ENCODE data around the gene RANBP1. TPM values are rescaled to one million over a fixed set of nuclear protein-coding genes. Genes with fewer than 3 reads are reported as not detected.
A peak's percentile ranks its signal among the peaks of the same experiment; 100 is the strongest.

Gene RANBP1
- total RNA-seq, 2 experiments from 2014 or later, result 359 to 372 TPM

DNA sequence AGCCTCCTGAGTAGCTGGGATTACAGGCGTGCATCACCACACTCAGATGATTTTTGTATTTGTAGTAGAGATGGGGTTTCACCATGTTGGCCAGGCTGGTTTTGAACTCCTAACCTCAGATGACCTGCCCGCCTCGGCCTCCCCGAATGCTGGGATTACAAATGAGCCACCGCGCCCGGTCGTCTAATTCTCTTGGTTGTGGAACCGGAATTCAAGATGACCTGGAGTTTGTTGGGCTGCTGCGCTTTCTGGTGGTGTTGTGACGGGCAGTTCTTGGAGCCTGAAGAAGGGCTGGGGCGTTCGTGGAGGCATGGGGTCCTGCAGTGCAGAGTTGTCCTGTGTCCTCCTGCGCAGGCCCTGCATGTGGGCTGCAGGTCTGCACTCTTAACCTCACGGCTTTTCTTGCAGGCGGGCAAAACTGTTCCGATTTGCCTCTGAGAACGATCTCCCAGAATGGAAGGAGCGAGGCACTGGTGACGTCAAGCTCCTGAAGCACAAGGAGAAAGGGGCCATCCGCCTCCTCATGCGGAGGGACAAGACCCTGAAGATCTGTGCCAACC lies 6.0 kb downstream of the RANBP1 start:
- H3K4me1 Mint-ChIP-seq (ENCODE audit: low read depth), result peaks cover 35% of the 10 kb centered on the region
- intact Hi-C loops (cut with micrococcal nuclease), result no loop called here
- CTCF ChIA-PET, result interaction anchor here (1.0 kb wide), 2 partner anchors 8 to 11 kb away, joined by 3 read pairs; no protein-coding TSS in a partner anchor
- no peaks in the 10 kb centered on the region for H3K27me3 Mint-ChIP-seq
- peaks cover 57% of the 10 kb centered on the region for H3K36me3 Mint-ChIP-seq
- no peak overlapping the region for H3K4me3 Mint-ChIP-seq
- H3K9me3 Mint-ChIP-seq, result no peaks in the 10 kb centered on the region
- no peak for DNase-seq
- POLR2A ChIA-PET, result interaction anchor here (1.6 kb wide), 1 partner anchor 9 kb away, joined by 6 read pairs; no protein-coding TSS in a partner anchor
- no peak overlapping the region for H3K27ac Mint-ChIP-seq

DNA sequence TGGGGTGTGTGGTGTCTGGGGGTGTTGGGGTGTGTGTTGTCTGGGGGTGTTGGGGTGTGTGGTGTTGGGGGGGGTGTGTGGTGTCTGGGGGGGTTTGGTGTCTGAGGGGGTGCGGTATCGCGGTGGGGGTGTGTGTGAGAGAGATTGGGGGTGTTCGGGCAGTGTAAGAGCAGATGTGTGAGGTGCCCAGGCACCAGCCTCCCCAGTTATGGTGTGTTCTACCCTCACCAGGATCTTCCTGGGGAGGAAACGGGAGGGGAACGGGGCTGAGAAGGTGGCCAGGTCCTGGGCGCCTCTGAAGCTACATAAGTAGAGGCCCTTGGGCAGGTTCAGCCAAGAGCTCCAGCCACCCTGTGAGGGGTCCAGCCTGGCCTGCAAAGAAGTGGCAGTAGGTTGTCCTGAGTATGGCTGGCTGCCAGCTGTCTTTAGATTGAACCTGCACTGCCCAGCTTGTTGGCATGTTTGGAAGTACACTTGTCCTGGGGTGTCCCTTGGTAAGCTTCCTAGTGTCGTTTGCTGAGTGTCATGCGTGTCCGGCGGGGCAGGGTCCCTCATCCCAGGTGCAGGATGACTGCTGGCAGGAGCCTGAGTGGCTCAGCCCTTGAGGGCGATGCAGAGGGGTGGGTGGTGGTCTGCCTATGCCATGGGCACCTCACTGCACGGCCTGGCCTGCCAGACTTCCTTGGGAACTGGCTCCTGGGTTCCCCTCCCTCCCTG lies 7.6 kb downstream of the RANBP1 start:
- peaks cover 34% of the 10 kb centered on the region for H3K4me1 Mint-ChIP-seq (ENCODE audit: low read depth)
- DNase-seq, result no peak
- peaks cover 53% of the 10 kb centered on the region for H3K36me3 Mint-ChIP-seq
- no peak overlapping the region for H3K27ac Mint-ChIP-seq
- intact Hi-C loops (cut with micrococcal nuclease), result no loop called here
- CTCF ChIA-PET, result no interaction called here
- no peaks in the 10 kb centered on the region for H3K9me3 Mint-ChIP-seq
- H3K4me3 Mint-ChIP-seq, result no peak overlapping the region
- H3K27me3 Mint-ChIP-seq, result no peaks in the 10 kb centered on the region
- POLR2A ChIA-PET, result no interaction called here

DNA sequence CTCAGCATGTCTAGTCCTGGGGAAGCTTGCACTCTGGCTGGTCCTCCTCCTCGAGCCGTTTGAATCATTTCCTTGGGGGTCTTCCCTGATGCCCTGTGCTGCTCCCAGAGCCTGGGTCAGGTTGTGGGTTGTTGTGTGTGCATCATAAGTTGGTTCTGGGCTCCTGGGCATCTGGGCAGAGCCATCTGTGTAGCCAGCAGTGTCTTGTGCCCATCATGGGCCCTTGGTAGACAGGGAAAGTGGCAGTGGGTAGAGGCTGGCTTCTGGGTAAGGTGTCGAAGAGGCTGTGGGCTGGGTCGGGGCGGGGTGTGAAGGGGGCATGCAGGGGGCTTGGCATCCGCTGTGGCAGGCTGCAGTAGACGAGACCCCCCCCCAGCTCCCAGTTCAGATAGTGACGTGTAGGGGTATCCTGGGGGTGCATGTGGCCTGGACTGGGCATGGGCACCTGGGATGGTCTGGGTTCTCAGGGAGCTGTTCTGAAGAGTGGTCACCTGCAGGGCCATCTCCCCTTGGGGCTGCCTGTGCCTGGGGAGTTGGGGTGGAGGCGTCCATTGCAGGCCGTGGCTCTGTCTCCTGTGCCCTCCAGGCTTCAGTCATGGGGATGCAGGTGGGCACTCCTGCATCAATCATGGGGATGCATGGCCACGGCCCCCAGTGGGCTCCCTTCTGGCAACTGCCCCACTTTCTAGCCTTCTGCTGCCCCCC lies 8.3 kb downstream of the RANBP1 start:
- H3K4me3 Mint-ChIP-seq, result no peak overlapping the region
- no peaks in the 10 kb centered on the region for H3K27me3 Mint-ChIP-seq
- peaks cover 32% of the 10 kb centered on the region for H3K4me1 Mint-ChIP-seq (ENCODE audit: low read depth)
- intact Hi-C loops (cut with micrococcal nuclease), result no loop called here
- no peak for DNase-seq
- ChIA-PET CTCF (no interaction called here), POLR2A (no interaction called here)
- no peaks in the 10 kb centered on the region for H3K9me3 Mint-ChIP-seq
- H3K27ac Mint-ChIP-seq, result no peak overlapping the region
- peaks cover 47% of the 10 kb centered on the region for H3K36me3 Mint-ChIP-seq

DNA sequence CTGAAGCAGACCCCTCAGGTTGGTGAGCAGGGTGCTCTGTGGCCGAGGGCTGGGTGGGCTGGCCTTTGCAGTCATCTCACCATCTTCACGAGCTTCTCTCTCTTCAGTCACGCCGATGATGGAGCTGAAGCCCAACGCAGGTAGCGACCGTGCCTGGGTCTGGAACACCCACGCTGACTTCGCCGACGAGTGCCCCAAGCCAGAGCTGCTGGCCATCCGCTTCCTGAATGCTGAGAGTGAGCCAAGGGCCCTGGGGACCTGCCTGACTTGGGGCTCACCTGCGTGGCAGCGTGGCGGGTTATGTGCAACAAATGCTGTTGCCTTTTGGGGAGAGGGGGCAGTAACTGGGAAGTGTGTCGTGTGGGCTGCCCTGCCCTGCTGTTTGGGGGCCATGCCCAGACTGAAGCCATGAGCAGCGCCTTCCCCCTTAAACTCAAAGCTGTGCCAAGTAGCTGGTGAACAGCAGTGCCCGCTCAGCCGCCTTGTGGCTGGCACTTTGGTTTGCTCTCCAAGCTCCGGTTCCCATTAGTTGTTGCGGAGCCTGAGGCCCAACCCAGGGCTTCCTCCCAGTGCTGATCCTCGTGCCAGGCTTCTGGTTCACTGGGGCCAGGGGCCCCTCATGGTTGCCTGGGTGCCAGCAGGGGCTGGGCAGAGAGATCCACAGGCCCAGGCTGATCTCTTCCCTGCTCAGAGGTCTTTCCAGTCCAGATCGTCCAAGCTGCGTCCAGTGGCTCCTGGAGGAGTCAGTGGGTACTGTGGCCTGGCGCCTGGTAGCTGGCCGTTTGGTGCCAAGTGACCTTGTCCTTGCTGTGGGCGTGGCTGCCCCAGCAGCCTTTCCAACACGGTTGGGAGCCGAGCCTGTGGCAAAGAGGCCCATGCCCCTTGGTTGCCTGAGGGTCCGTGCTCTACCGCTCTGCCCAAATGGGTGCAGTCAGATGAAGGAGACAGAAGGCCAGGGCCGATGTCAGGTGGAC lies 9.6 kb downstream of the RANBP1 start:
- Mint-ChIP-seq H3K9me3 (no peaks in the 10 kb centered on the region), H3K4me3 (no peak overlapping the region), H3K27me3 (no peaks in the 10 kb centered on the region), H3K4me1 (ENCODE audit: low read depth) (peaks cover 24% of the 10 kb centered on the region), H3K36me3 (peaks cover 36% of the 10 kb centered on the region), H3K27ac (no peak overlapping the region)
- CTCF ChIA-PET, result no interaction called here
- POLR2A ChIA-PET, result no interaction called here
- no peak for DNase-seq
- intact Hi-C loops (cut with micrococcal nuclease), result no loop called here

DNA sequence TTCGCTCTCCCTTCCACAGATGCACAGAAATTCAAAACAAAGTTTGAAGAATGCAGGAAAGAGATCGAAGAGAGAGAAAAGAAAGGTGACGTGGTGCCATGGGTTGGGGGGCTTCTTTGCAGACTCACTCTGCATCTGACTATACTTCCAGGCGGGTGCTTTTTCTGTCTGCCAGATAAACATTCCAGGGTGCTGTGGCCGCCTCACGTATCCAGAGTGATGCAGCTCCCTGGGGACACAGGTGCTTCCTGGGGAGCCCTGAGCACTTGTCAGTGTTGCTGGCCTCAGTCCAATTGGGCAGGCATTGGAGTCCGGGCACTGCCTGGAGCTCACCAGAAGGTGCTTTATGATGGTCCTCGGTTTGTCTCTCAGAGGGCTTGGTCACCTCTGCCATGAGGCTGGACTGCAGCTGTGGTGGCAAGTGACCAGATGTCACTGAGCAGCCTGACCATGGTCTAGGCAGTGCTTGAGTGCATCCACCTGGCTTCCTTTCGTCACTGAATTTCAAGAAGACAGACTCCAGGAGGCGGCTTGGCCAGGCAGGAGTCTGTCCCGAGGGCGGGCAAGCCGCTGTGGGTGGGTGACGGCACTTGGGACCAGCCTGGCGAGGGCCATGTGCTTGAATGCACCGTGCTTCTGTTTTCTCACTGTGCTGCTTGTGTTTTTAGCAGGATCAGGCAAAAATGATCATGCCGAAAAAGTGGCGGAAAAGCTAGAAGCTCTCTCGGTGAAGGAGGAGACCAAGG lies 10.6 kb downstream of the RANBP1 start:
- H3K27ac Mint-ChIP-seq, result no peak overlapping the region
- no peak overlapping the region for H3K4me3 Mint-ChIP-seq
- peaks cover 31% of the 10 kb centered on the region for H3K36me3 Mint-ChIP-seq
- intact Hi-C loops (cut with micrococcal nuclease), result no loop called here
- ChIA-PET POLR2A (no interaction called here), CTCF (no interaction called here)
- H3K27me3 Mint-ChIP-seq, result no peaks in the 10 kb centered on the region
- H3K4me1 Mint-ChIP-seq (ENCODE audit: low read depth), result peaks cover 20% of the 10 kb centered on the region
- H3K9me3 Mint-ChIP-seq, result no peaks in the 10 kb centered on the region
- DNase-seq, result no peak

DNA sequence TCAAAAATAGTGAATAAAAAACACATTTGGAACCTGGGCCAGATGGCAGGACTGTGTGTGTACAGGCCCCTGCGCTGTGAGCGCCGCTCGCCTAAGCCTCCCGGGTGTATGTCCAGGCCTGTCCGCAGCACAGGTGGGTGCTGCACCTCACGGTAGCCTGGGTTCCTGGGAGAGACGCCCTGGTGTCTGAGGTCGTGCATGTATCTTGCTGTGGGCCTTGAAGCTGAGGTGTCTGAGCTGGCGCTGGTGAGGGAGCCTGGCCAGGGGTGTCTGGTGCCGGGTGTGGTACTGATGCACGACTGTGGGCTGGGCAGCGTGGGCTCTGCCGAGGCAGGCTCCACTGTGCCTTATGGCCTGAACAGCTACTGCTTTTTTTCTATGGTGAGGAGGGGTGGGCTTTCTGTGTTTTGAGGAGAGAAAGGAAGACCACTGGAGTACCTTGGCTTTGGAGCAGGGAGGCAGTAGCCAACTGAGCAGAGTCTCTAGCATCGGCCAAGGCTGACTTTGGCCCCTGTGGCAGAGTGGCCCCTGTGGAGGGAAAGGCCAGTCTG lies 11.5 kb downstream of the RANBP1 start:
- ChIA-PET POLR2A (no interaction called here), CTCF (interaction anchor here (1.2 to 3.8 kb wide), 2 partner anchors 30 to 156 kb away, joined by 4 to 25 read pairs; no protein-coding TSS in a partner anchor)
- Mint-ChIP-seq H3K4me3 (no peak overlapping the region), H3K4me1 (ENCODE audit: low read depth) (peaks cover 12% of the 10 kb centered on the region), H3K27me3 (no peaks in the 10 kb centered on the region), H3K9me3 (no peaks in the 10 kb centered on the region), H3K27ac (peak overlapping the region; percentile 54), H3K36me3 (peaks cover 22% of the 10 kb centered on the region)
- intact Hi-C loops (cut with micrococcal nuclease), result no loop called here
- DNase-seq, result no peak

DNA sequence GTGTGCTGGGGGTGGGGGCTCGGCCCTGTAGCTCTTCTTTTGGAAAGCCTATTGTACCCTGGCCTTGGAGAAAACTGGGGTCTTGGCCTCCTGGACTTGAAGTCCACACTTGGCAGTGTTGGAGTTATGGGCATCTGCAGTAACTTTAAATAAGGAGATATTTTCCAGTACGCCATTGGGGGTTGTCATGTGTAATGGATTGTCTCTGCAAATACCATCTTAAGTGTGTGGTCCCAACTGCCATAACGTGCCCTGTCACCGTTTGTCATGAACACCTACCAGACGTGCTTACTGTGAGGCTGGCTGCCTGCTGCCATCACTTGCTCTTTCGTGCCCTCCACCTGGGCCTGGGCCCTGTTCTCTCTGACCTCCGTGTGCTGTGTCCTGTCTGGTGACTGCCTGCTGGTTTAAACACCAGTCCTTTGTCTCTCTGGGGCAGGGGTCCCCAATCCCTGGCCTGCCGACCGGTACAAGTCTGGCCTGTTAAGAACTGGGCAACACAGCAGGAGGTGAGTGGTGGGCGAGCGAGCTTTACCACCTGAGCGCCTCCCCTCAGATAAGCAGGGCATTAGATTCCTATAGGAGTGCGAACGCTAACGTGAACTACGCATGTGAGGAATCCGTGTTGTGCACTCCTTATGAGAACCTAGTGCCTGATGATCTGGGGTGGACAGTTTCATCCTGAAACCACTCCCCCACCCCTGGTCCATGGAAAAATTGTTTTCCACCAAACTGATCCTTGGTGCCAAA lies 12.1 kb downstream of the RANBP1 start:
- intact Hi-C loops (cut with micrococcal nuclease), result no loop called here
- POLR2A ChIA-PET, result interaction anchor here (2.8 kb wide), 1 partner anchor 10 kb away, joined by 17 read pairs; the partner anchor contains the start of gene TRMT2A

DNA sequence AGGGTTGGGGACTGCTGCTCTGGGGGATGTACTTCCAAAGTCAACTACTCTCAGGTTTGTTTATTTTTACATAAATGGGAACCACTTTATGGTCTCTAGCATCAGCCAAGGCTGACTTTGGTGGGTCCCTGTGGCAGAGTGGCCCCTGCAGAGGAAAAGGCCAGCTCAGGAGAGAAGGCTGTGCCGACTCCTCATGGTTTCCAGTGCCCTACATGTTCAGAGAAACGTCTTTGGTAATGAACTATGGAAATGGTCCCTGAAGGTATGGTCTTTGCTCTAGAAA lies 12.7 kb downstream of the RANBP1 start:
- H3K27ac Mint-ChIP-seq, result peak overlapping the region; percentile 81
- ChIA-PET CTCF (interaction anchor here (1.2 to 3.8 kb wide), 6 partner anchors 9 to 398 kb away, joined by 3 to 25 read pairs (median 6); partner anchors contain the start of gene TRMT2A), POLR2A (interaction anchor here (1.2 to 2.8 kb wide), 2 partner anchors 11 to 13 kb away, joined by 3 to 17 read pairs; partner anchors contain the start of genes RANBP1 and TRMT2A)
- intact Hi-C loops (cut with micrococcal nuclease), result no loop called here
- peaks cover 21% of the 10 kb centered on the region for H3K36me3 Mint-ChIP-seq
- H3K4me1 Mint-ChIP-seq (ENCODE audit: low read depth), result peaks cover 23% of the 10 kb centered on the region
- H3K27me3 Mint-ChIP-seq, result no peaks in the 10 kb centered on the region
- H3K9me3 Mint-ChIP-seq, result no peaks in the 10 kb centered on the region
- H3K4me3 Mint-ChIP-seq, result no peak overlapping the region
- no peak for DNase-seq

More for the DNA sequence above, 12.1 kb downstream of the RANBP1 start:
- Mint-ChIP-seq H3K4me3 (no peak overlapping the region), H3K27ac (peak overlapping the region; percentile 81), H3K36me3 (peaks cover 21% of the 10 kb centered on the region), H3K27me3 (no peaks in the 10 kb centered on the region), H3K4me1 (ENCODE audit: low read depth) (peaks cover 18% of the 10 kb centered on the region), H3K9me3 (no peaks in the 10 kb centered on the region)
- DNase-seq, result no peak
- CTCF ChIA-PET, result interaction anchor here (1.2 to 3.8 kb wide), 6 partner anchors 9 to 397 kb away, joined by 3 to 25 read pairs (median 5); partner anchors contain the start of gene TRMT2A

DNA sequence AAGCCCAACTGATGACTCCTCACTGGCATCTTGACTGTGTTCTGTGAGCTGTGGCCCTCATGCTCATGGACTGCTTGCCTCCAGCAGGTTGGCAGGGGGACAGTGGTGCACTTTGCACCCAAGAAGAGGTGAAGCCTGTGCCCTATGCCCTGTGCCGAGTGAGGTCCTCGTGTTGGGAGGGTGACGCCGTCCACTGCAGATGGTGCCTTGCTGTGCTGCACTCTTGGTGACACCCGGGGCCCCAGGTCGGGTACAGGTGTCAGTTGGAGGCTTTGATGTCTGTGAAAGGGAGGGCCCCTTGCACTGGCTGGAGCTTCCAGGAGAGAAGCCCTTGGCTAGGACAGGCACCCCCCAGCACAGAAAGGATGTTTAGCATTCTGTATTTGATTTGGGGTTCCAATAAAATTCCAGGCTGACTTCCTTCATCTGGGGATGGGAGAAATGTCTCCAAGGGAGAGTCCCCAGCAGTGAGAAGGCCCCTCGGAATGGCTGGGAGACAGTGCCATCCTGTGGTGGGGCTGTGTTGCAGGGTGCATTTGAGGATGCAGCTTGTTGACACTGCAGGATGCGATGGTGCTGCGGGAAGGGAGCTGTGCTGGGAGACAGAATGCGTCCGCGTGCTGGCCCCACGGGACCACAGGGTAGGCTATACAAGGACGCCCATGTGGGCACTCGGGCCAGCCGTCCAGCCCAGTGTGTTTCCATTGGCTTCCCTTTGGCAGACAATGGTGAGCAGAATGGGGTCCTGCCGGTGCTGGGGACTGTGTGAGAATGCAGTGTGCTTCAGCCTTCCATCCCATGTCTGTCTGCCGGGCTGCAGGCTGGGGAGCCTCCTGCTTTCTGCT lies 13.2 kb downstream of the RANBP1 start:
- intact Hi-C loops (cut with micrococcal nuclease), result loop anchor here (1.0 kb wide), 2 partner anchors 159 to 167 kb away; no protein-coding TSS in a partner anchor
- POLR2A ChIA-PET, result interaction anchor here (1.2 to 2.8 kb wide), 2 partner anchors 11 to 13 kb away, joined by 3 to 17 read pairs; partner anchors contain the start of genes RANBP1 and TRMT2A
- no peaks in the 10 kb centered on the region for H3K9me3 Mint-ChIP-seq
- H3K27ac Mint-ChIP-seq, result peak overlapping the region; percentile 81
- CTCF ChIA-PET, result interaction anchor here (0.5 to 3.8 kb wide), 15 partner anchors 10 to 399 kb away, joined by 3 to 25 read pairs (median 3); partner anchors contain the start of gene TRMT2A
- H3K27me3 Mint-ChIP-seq, result no peaks in the 10 kb centered on the region
- peaks cover 17% of the 10 kb centered on the region for H3K36me3 Mint-ChIP-seq
- no peak overlapping the region for H3K4me3 Mint-ChIP-seq
- H3K4me1 Mint-ChIP-seq (ENCODE audit: low read depth), result peaks cover 27% of the 10 kb centered on the region
- DNase-seq, result peak; percentile 75

DNA sequence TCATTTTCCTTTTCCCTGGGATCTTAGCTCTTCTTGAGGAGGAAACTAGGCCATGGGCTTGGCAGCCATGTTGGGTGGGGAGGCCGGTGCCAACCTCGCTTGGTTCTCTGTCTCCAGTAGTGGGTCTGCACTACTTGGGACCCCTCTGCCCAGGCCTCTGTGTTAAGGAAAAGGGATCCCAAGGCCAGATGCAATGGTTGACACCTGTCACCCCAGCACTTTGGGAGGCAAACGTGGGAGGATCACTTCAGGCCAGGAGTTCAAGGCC lies 13.8 kb downstream of the RANBP1 start:
- Mint-ChIP-seq H3K36me3 (peaks cover 16% of the 10 kb centered on the region), H3K4me1 (ENCODE audit: low read depth) (peaks cover 30% of the 10 kb centered on the region), H3K9me3 (no peaks in the 10 kb centered on the region), H3K27ac (peak overlapping the region; percentile 81), H3K27me3 (no peaks in the 10 kb centered on the region), H3K4me3 (no peak overlapping the region)
- intact Hi-C loops (cut with micrococcal nuclease), result loop anchor here (1.0 kb wide), 2 partner anchors 159 to 167 kb away; no protein-coding TSS in a partner anchor
- ChIA-PET POLR2A (interaction anchor here (1.2 to 2.8 kb wide), 2 partner anchors 12 to 14 kb away, joined by 3 to 17 read pairs; partner anchors contain the start of genes RANBP1 and TRMT2A), CTCF (interaction anchor here (0.5 to 3.8 kb wide), 14 partner anchors 10 to 182 kb away, joined by 3 to 25 read pairs (median 3); partner anchors contain the start of gene TRMT2A)
- DNase-seq, result no peak
